ENCODE results near the gene PTPRD. TPM values are rescaled to one million over a fixed set of nuclear protein-coding genes. Genes with fewer than 3 reads are reported as not detected.

Gene PTPRD
- total and polyA plus RNA-seq, 2 donors (not counting 1 experiment from before 2014, with no cell fraction given), result not detected

DNA sequence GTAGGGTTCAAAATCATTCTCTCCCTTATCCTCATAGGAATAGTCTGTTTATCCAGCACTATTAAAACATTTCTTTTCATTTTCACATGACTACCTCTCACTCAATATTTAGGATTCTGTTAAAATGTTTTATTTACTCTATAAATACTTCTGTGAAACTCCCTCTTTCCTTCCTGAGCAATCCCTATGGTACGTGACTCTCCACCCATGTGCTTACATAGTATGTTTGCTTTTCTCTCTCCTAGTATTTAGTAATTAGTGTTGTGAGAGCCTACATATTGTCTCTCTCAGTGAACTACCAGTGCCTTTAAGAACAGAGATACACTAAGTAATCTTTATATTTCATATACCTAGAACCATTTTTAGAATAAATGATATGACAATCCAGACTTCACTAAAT, 46.0 kb downstream of the PTPRD start:
- no peaks in the 10 kb centered on the region for H3K79me2 ChIP-seq (ENCODE audit: control insufficient read depth, insufficient read depth, low read length)
- no peak overlapping the region for H3K27ac ChIP-seq (ENCODE audit: low read length in 2 of 2)
- H3K9me3 Mint-ChIP-seq (ENCODE audit: insufficient read depth), result peaks cover 3% of the 10 kb centered on the region
- TF ChIP-seq EZH2 (IDR thresholded peaks at IDR 0.05; ENCODE audit: borderline replicate concordance, insufficient read depth, low read depth, low read length, poor library complexity, severe bottlenecking) (no peak), CTCF (IDR thresholded peaks at IDR 0.05) (no peak)
- H3K9me3 ChIP-seq (ENCODE audit: control extremely low read depth in 1 of 3, control insufficient read depth in 2 of 3, insufficient read depth in 1 of 3, low read length in 2 of 3), result peaks cover 0 to 5% (median 0%) of the 10 kb centered on the region in 3 donors
- intact Hi-C loops (cut with micrococcal nuclease), result no loop called here
- no peaks in the 10 kb centered on the region for H3K27me3 ChIP-seq (replicated peaks in 1 of 4; ENCODE audit: control extremely low read depth in 1 of 4, control insufficient read depth in 3 of 4, insufficient read depth in 4 of 4, low read length in 3 of 4)
- no peak overlapping the region for H3K4me3 ChIP-seq (ENCODE audit: control extremely low read depth in 1 of 5, extremely low read depth in 1 of 5, insufficient read depth in 1 of 5, low read depth in 2 of 5, low read length in 4 of 5)
- ATAC-seq (ENCODE audit: low read depth) (no peak), DNase-seq (no peak)
- H3K4me3 Mint-ChIP-seq, result no peak overlapping the region
- H3K27me3 Mint-ChIP-seq, result no peaks in the 10 kb centered on the region
- H3K4me2 ChIP-seq (replicated peaks; ENCODE audit: low read depth, low read length, poor library complexity, severe bottlenecking), result no peak overlapping the region
- H3K36me3 ChIP-seq (replicated peaks in 1 of 2; ENCODE audit: control extremely low read depth in 1 of 2, control insufficient read depth in 1 of 2, extremely low read depth in 1 of 2, insufficient read depth in 2 of 2, low read length in 1 of 2), result no peaks in the 10 kb centered on the region
- no peak overlapping the region for H3K27ac Mint-ChIP-seq
- CTCF ChIA-PET, result no interaction called here
- no peak overlapping the region for H3K9ac ChIP-seq (ENCODE audit: low read length)
- no CpG with 5 or more reads among the region's 1 CpG for WGBS (ENCODE audit: insufficient coverage)
- no peaks in the 10 kb centered on the region for H4K20me1 ChIP-seq (ENCODE audit: control insufficient read depth, insufficient read depth, low read length, poor library complexity, severe bottlenecking)
- no peak overlapping the region for H2AFZ ChIP-seq (ENCODE audit: insufficient read depth, low read depth, low read length, poor library complexity, severe bottlenecking)
- no peaks in the 10 kb centered on the region for H3K4me1 Mint-ChIP-seq
- H3K4me1 ChIP-seq (ENCODE audit: control insufficient read depth in 2 of 2, insufficient read depth in 2 of 2, low read length in 2 of 2), result no peaks in the 10 kb centered on the region
- POLR2A ChIA-PET, result no interaction called here

DNA sequence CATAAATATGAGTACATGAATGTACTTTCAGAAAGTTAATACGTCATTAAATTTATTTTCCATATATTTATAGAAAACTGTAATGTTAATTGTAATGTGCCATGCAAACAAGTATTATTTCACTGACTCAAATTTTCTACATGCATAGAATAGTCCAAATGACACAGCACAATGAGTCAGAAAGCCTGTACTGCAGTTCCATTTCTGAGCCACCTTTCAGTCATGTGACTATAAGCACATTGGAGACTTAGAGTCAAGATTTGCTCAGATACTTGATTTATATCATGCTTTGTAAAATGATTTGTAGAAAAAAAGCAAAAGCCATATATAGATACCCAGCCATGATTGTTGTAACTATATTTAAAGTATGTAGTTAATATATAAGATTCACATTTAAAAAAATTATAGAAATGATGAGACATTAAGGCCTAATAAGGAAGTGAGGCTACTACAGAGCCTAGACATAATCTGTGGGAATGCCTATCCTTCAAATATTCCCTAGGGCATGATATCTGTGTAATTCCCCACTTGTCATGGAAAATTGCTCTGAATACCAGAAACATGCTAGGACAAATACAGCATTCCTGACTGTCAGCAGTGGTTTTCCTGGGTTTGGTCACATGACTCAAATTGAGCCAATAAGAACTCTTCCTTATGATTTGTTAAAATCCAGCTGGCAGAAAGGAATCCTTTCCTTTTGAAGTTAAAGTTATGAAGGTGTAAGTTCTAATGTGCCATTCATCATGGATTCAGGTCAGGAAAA, 50.0 kb downstream of the PTPRD start:
- Histone ChIP-seq H3K27me3 (replicated peaks in 1 of 4; ENCODE audit: control extremely low read depth in 1 of 4, control insufficient read depth in 3 of 4, insufficient read depth in 4 of 4, low read length in 3 of 4) (no peaks in the 10 kb centered on the region), H4K20me1 (ENCODE audit: control insufficient read depth, insufficient read depth, low read length, poor library complexity, severe bottlenecking) (no peaks in the 10 kb centered on the region), H3K4me2 (replicated peaks; ENCODE audit: low read depth, low read length, poor library complexity, severe bottlenecking) (no peak overlapping the region), H3K36me3 (replicated peaks in 1 of 2; ENCODE audit: control extremely low read depth in 1 of 2, control insufficient read depth in 1 of 2, extremely low read depth in 1 of 2, insufficient read depth in 2 of 2, low read length in 1 of 2) (no peaks in the 10 kb centered on the region), H2AFZ (ENCODE audit: insufficient read depth, low read depth, low read length, poor library complexity, severe bottlenecking) (no peak overlapping the region), H3K4me3 (ENCODE audit: control extremely low read depth in 1 of 5, extremely low read depth in 1 of 5, insufficient read depth in 1 of 5, low read depth in 2 of 5, low read length in 4 of 5) (no peak overlapping the region), H3K79me2 (ENCODE audit: control insufficient read depth, insufficient read depth, low read length) (no peaks in the 10 kb centered on the region), H3K9me3 (ENCODE audit: control extremely low read depth in 1 of 3, control insufficient read depth in 2 of 3, insufficient read depth in 1 of 3, low read length in 2 of 3) (peaks cover 0 to 3% (median 0%) of the 10 kb centered on the region in 3 donors), H3K4me1 (ENCODE audit: control insufficient read depth in 2 of 2, insufficient read depth in 2 of 2, low read length in 2 of 2) (no peaks in the 10 kb centered on the region), H3K9ac (ENCODE audit: low read length) (no peak overlapping the region), H3K27ac (ENCODE audit: low read length in 2 of 2) (no peak overlapping the region)
- no peak overlapping the region for H3K27ac Mint-ChIP-seq
- no peak overlapping the region for H3K4me3 Mint-ChIP-seq
- no peaks in the 10 kb centered on the region for H3K27me3 Mint-ChIP-seq
- TF ChIP-seq CTCF (IDR thresholded peaks at IDR 0.05) (no peak), EZH2 (IDR thresholded peaks at IDR 0.05; ENCODE audit: borderline replicate concordance, insufficient read depth, low read depth, low read length, poor library complexity, severe bottlenecking) (no peak)
- POLR2A ChIA-PET, result no interaction called here
- ATAC-seq (ENCODE audit: low read depth) (no peak), DNase-seq (no peak)
- H3K9me3 Mint-ChIP-seq (ENCODE audit: insufficient read depth), result no peaks in the 10 kb centered on the region
- H3K4me1 Mint-ChIP-seq, result no peaks in the 10 kb centered on the region
- CTCF ChIA-PET, result no interaction called here
- intact Hi-C loops (cut with micrococcal nuclease), result no loop called here
- WGBS (ENCODE audit: insufficient coverage), result no CpG with 5 or more reads among the region's 1 CpG

Data from B cell (primary cell).